Stimulated activated CD8-positive, alpha-beta memory T cell treated with anti-CD3 and anti-CD28 coated beads, Interleukin-15, amount 100 ng/mL, for 4 hours (primary cell): ENCODE data around the gene MTHFD1.

Source experiments
- DNase-seq, 2 donors: peaks; one replicate each; pipeline ENCODE4 v3.0.0-alpha.2; 2020; ENCODE audit warnings: low read depth in 2 of 2

The MTHFD1 gene

GRCh38 chr14:64407329-64407728 is 19.2 kb downstream of the MTHFD1 start:
- DNase-seq, result no peak

GRCh38 chr14:64409126-64409920 is 21.2 kb downstream of the MTHFD1 start:
- DNase-seq, result no peak

GRCh38 chr14:64410084-64410774 is 22.1 kb downstream of the MTHFD1 start:
- DNase-seq, result no peak

- no peak for DNase-seq
Observed at GRCh38 chr14:64411001-64411400, 22.8 kb downstream of the MTHFD1 start.

GRCh38 chr14:64412237-64412636 is 24.1 kb downstream of the MTHFD1 start:
- DNase-seq, result no peak

- DNase-seq, result no peak
Observed at GRCh38 chr14:64416348-64416932, 28.3 kb downstream of the MTHFD1 start.

- no peak for DNase-seq
Observed at GRCh38 chr14:64417055-64417770, 29.1 kb downstream of the MTHFD1 start.

- no peak for DNase-seq
Observed at GRCh38 chr14:64417771-64418125, 29.6 kb downstream of the MTHFD1 start.

GRCh38 chr14:64419003-64419402 is 30.9 kb downstream of the MTHFD1 start:
- no peak for DNase-seq

GRCh38 chr14:64421166-64421565 is 33.0 kb downstream of the MTHFD1 start:
- no peak for DNase-seq

GRCh38 chr14:64422005-64422404 is 33.9 kb downstream of the MTHFD1 start:
- DNase-seq, result no peak

- DNase-seq, result no peak
Observed at GRCh38 chr14:64422756-64423155, 34.6 kb downstream of the MTHFD1 start.

GRCh38 chr14:64423987-64424386 is 35.8 kb downstream of the MTHFD1 start:
- no peak for DNase-seq

GRCh38 chr14:64434528-64434927 is 46.4 kb downstream of the MTHFD1 start:
- DNase-seq, result no peak

- peak in 1 of 2 donors; percentile 3 for DNase-seq
Observed at GRCh38 chr14:64438181-64438841, 50.2 kb downstream of the MTHFD1 start.

- DNase-seq, result no peak
Observed at GRCh38 chr14:64439141-64439540, 51.0 kb downstream of the MTHFD1 start.

- DNase-seq, result no peak
Observed at GRCh38 chr14:64440494-64440893, 52.3 kb downstream of the MTHFD1 start.

GRCh38 chr14:64442300-64442988 is 54.3 kb downstream of the MTHFD1 start:
- DNase-seq, result no peak

GRCh38 chr14:64444140-64444539 is 56.0 kb downstream of the MTHFD1 start:
- DNase-seq, result no peak

GRCh38 chr14:64444984-64445845 is 57.1 kb downstream of the MTHFD1 start:
- DNase-seq, result peak; percentile 20 to 27
